Choroid plexus epithelial cell (primary cell): ENCODE results near the gene EME2.

Experiments used
- DNase-seq: peaks from one replicate; pipeline ENCODE4 v3.0.0-alpha.2; 2010; ENCODE audit warnings: low read depth
- H3K4me3 ChIP-seq: 2 replicates; pipeline ENCODE4 v1.5.1; 2011; ENCODE audit warnings: low read depth, mild to moderate bottlenecking, control low read depth, low read length, moderate library complexity
- CTCF ChIP-seq: conservative IDR thresholded peaks from 2 replicates; pipeline ENCODE4 v1.5.1; 2011; ENCODE audit warnings: low read depth, mild to moderate bottlenecking, control low read depth, inconsistent platforms, low read length, moderate library complexity

Gene EME2

GRCh38 chr16:1816396-1817275 is 44.0 kb downstream of the EME2 start:
- no peak overlapping the region for H3K4me3 ChIP-seq
- no peak for DNase-seq
- TF ChIP-seq CTCF, result no peak

GRCh38 chr16:1817276-1817589 is 44.6 kb downstream of the EME2 start:
- TF ChIP-seq CTCF, result no peak
- no peak for DNase-seq
- H3K4me3 ChIP-seq, result no peak overlapping the region

- no peak for DNase-seq
- TF ChIP-seq CTCF, result no peak
- no peak overlapping the region for H3K4me3 ChIP-seq
Observed at GRCh38 chr16:1817716-1818115, 45.1 kb downstream of the EME2 start.

GRCh38 chr16:1818204-1818872 is 45.7 kb downstream of the EME2 start:
- H3K4me3 ChIP-seq, result no peak overlapping the region
- no peak for TF ChIP-seq CTCF

GRCh38 chr16:1818873-1819525 is 46.4 kb downstream of the EME2 start:
- no peak for DNase-seq
- no peak for TF ChIP-seq CTCF
- H3K4me3 ChIP-seq, result no peak overlapping the region

More at GRCh38 chr16:1818204-1818872, 45.7 kb downstream of the EME2 start:
- DNase-seq, result no peak

- DNase-seq, result no peak
- no peak overlapping the region for H3K4me3 ChIP-seq
- no peak for TF ChIP-seq CTCF
Observed at GRCh38 chr16:1819611-1820010, 47.0 kb downstream of the EME2 start.
